ENCODE measurements around the gene RIPOR2. TPM values are rescaled to one million over a fixed set of nuclear protein-coding genes. Genes with fewer than 3 reads are reported as not detected.

RIPOR2 gene
- total and polyA plus RNA-seq, 2 experiments from 2014 or later, result 9.5 to 22.5 TPM

- H3K27me3 Mint-ChIP-seq (ENCODE audit: insufficient read depth, low read depth, poor library complexity), result no peaks in the 10 kb centered on the region
- Histone ChIP-seq H3K79me2 (replicated peaks; ENCODE audit: insufficient read depth) (no peaks in the 10 kb centered on the region), H3K36me3 (ENCODE audit: insufficient read depth) (no peaks in the 10 kb centered on the region), H3K4me2 (no peak overlapping the region), H4K20me1 (replicated peaks; ENCODE audit: insufficient read depth) (no peaks in the 10 kb centered on the region), H3K9me2 (ENCODE audit: insufficient read depth) (no peaks in the 10 kb centered on the region), H3F3A (replicated peaks; ENCODE audit: low read depth) (no peaks in the 10 kb centered on the region), H3K4me1 (ENCODE audit: insufficient read depth) (no peaks in the 10 kb centered on the region), H3K4me3 (no peak overlapping the region), H3K27ac (ENCODE audit: low read depth) (no peak overlapping the region), H3K27me3 (ENCODE audit: insufficient read depth) (no peaks in the 10 kb centered on the region), H2AFZ (no peak overlapping the region)
- no peak for DNase-seq (ENCODE audit: low spot score)
- H3K4me3 Mint-ChIP-seq, result no peak overlapping the region
- no peak overlapping the region for H3K27ac Mint-ChIP-seq
- TF ChIP-seq EZH2 (IDR thresholded peaks at IDR 0.05; ENCODE audit: low read depth, unreplicated experiment), result no peak
- no peak for TF ChIP-seq CTCF (conservative IDR thresholded peaks at IDR 0.05; ENCODE audit: low read depth in 2 of 2)
- TF ChIP-seq CREB1 (CRISPR knock-in tag; IDR thresholded peaks at IDR 0.05; ENCODE audit: low read depth), result no peak
- TF ChIP-seq ZNF114 (CRISPR knock-in tag; IDR thresholded peaks at IDR 0.05), result no peak
- TF ChIP-seq STAT1 (IDR thresholded peaks at IDR 0.05; ENCODE audit: unreplicated experiment), result no peak
- TF ChIP-seq ETS1 (IDR thresholded peaks at IDR 0.05), result no peak
- TF ChIP-seq JUNB (IDR thresholded peaks at IDR 0.05; ENCODE audit: unreplicated experiment), result no peak
- TF ChIP-seq ZNF462 (CRISPR knock-in tag; IDR thresholded peaks at IDR 0.05), result no peak
- TF ChIP-seq EZH2phosphoT487 (IDR thresholded peaks at IDR 0.05; ENCODE audit: unreplicated experiment), result no peak
- no peak for TF ChIP-seq NANOG (IDR thresholded peaks at IDR 0.05; ENCODE audit: borderline replicate concordance)
- no peak for TF ChIP-seq POLR2AphosphoS5 (IDR thresholded peaks at IDR 0.05; ENCODE audit: low read depth)
- no peak for TF ChIP-seq ZNF331 (CRISPR knock-in tag; IDR thresholded peaks at IDR 0.05; ENCODE audit: low read depth)
- TF ChIP-seq REST (IDR thresholded peaks at IDR 0.05; ENCODE audit: unreplicated experiment), result no peak
- H3K36me3 Mint-ChIP-seq (ENCODE audit: low read depth), result no peaks in the 10 kb centered on the region
- no peak for ATAC-seq
- no peaks in the 10 kb centered on the region for H3K9me3 Mint-ChIP-seq
- no peaks in the 10 kb centered on the region for H3K4me1 Mint-ChIP-seq
Observed at GRCh38 chr6:24809728-24810127, 126.0 kb downstream of the RIPOR2 start.

All from GM23338 (cell line).